ENCODE measurements around the gene GRIP2.

DNA sequence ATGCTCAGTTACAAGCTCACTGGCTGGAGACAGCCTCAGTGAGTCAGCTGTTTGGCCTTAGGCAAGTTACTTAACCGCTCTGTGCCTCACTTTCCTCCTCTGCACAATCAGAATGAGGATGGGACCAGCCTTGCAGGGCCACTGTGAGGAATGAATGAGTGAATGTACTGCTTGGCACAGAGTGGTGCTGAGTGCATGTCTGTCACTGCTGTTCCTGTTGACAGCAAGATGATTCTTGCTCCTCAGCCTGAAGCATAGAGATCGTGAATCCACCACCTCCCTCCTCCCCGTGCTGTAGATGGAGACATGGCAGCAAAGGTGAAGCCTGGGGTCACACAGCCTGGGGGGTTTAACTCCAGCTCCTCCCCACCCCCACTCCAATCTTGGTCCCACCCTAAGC, 14.6 kb upstream of the GRIP2 start:
- TF ChIP-seq, protein P1, sequence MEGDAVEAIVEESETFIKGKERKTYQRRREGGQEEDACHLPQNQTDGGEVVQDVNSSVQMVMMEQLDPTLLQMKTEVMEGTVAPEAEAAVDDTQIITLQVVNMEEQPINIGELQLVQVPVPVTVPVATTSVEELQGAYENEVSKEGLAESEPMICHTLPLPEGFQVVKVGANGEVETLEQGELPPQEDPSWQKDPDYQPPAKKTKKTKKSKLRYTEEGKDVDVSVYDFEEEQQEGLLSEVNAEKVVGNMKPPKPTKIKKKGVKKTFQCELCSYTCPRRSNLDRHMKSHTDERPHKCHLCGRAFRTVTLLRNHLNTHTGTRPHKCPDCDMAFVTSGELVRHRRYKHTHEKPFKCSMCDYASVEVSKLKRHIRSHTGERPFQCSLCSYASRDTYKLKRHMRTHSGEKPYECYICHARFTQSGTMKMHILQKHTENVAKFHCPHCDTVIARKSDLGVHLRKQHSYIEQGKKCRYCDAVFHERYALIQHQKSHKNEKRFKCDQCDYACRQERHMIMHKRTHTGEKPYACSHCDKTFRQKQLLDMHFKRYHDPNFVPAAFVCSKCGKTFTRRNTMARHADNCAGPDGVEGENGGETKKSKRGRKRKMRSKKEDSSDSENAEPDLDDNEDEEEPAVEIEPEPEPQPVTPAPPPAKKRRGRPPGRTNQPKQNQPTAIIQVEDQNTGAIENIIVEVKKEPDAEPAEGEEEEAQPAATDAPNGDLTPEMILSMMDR (IDR thresholded peaks at IDR 0.05; ENCODE audit: poor library complexity, severe bottlenecking): no peak
- no peak for TF ChIP-seq EP300 (conservative IDR thresholded peaks at IDR 0.05; ENCODE audit: poor library complexity, severe bottlenecking)
- TF ChIP-seq MXI1 (conservative IDR thresholded peaks at IDR 0.05; ENCODE audit: poor library complexity, severe bottlenecking): no peak
- no peak for TF ChIP-seq RAD21 (conservative IDR thresholded peaks at IDR 0.05)
